Subcutaneous adipose tissue (tissue), 4 donors: ENCODE measurements around the gene UGT1A5. TPM values are rescaled to one million over a fixed set of nuclear protein-coding genes. Genes with fewer than 3 reads are reported as not detected.

ENCODE experiments used
- total RNA-seq, 4 donors: library from RNA; depleted of rRNA; stranded (reverse); fragments of >200 nt; gene quantifications; one replicate each; pipeline ENCODE4 v1.1.0, GENCODE V29; 2016
- TF ChIP-seq, protein P1 (sequence below): fragments of 450-650 bp; IDR thresholded peaks from one replicate; pipeline ENCODE4 v1.5.1; 2016; ENCODE audit warnings: low read depth, mild to moderate bottlenecking, control low read depth, antibody characterized with exemption, moderate library complexity

The UGT1A5 gene
- total RNA-seq, 4 donors from 2014 or later: not detected

GRCh38 chr2:233674995-233675394, 37.7 kb upstream of the UGT1A5 start:
- TF ChIP-seq, protein P1, sequence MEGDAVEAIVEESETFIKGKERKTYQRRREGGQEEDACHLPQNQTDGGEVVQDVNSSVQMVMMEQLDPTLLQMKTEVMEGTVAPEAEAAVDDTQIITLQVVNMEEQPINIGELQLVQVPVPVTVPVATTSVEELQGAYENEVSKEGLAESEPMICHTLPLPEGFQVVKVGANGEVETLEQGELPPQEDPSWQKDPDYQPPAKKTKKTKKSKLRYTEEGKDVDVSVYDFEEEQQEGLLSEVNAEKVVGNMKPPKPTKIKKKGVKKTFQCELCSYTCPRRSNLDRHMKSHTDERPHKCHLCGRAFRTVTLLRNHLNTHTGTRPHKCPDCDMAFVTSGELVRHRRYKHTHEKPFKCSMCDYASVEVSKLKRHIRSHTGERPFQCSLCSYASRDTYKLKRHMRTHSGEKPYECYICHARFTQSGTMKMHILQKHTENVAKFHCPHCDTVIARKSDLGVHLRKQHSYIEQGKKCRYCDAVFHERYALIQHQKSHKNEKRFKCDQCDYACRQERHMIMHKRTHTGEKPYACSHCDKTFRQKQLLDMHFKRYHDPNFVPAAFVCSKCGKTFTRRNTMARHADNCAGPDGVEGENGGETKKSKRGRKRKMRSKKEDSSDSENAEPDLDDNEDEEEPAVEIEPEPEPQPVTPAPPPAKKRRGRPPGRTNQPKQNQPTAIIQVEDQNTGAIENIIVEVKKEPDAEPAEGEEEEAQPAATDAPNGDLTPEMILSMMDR: no peak

DNA sequence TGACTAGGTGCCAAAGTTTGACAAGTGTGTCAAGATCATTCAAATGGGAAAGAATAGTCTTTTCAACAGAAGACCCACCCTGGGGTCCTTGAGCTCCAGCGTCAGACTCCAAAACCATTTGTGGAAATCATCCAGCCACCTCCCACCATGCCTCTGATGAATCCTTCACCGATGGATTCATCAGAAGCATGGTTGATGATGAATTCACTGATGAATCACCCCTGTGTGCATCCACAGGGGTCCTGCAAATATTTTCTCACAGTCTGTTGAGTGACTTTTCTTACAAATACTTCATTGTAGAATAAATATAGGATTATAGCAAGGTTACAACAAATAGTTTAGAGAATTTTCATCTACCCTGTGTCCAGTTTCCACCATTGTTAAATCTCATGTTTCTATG, 36.7 kb upstream of the UGT1A5 start:
- TF ChIP-seq, protein P1: no peak

- TF ChIP-seq, protein P1: no peak
Observed at GRCh38 chr2:233679196-233679595, 33.5 kb upstream of the UGT1A5 start.

DNA sequence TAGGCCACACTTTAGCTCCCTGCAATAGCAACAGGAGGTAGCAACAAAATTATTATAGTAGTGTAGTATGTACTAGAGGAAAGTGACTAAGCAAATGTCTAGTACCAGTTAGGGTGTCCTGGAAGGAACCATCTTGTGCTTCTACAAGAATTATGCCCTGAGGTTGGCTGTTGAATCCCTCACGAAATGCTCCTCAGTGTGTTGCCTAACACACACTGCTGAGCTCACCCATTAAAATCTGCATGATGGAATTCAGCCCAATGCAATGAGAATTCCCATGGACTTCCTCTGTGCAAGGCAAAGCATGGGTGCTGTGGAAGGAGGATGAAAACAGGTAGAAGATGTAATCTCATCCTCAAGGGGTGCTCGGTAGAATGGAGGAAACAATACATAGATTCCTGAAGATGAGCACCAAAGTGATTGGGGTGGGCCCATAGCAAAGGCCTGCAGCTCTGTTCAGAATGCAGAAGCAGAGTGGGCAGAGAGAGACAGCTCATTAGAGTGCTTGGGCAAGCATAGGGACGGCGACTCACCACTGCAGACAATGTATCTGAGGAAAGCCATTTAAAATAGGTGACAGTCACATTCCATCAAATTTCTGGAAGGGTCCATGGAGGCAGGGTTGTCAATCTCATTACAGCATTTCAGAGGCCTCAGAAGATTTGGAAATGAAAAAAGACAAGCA, 32.2 kb upstream of the UGT1A5 start:
- TF ChIP-seq, protein P1: no peak

GRCh38 chr2:233681521-233682099, 31.1 kb upstream of the UGT1A5 start, which contains the start of gene UGT1A7:
Gene UGT1A7, plus strand, starts transcription at chr2:233681901. Its CDS starts 37 bp downstream, at chr2:233681938.
- TF ChIP-seq, protein P1: no peak

GRCh38 chr2:233684640-233685039, 28.1 kb upstream of the UGT1A5 start:
- TF ChIP-seq, protein P1: no peak

DNA sequence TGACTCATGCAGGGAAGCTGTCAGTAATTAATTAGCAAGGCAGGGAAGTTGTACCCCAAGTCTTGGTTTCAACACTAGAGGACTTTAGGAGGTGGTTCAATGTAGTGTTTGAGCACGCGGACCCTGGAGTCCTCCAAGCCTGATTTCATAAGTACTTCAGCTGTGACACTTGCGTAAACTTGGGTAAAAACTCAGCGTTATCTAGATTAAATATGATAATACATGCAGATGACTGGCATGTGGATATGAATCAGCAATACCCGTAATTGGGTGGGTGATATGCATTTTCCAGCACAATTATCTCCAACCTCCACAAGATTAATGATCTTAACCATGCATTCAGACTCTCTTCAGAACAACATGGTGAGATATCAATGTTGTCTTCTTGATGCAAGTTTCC, 25.8 kb upstream of the UGT1A5 start:
- TF ChIP-seq, protein P1: no peak
